ENCODE results near the gene INPP4B. TPM values are rescaled to one million over a fixed set of nuclear protein-coding genes. Genes with fewer than 3 reads are reported as not detected.

Gene INPP4B
- total RNA-seq, 1 donor from 2014 or later, result 4.9 TPM

DNA sequence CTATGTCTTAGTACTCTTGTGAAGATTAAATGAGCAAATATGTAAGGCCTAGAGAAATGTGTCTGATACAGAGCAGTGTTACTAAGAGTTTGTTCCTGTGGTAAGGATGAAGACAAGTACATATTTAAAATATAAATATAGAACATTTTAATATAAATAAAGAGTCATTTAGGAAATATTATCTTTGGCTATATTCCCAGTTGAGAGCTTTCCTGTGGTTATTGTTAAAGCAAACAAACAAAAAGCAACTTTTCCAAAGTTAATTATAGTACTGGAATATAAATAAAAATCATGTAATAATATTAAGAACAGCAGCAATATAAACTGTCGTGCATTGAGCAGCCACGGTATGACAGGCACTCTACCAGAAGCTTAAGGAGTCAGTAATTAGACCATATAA is 472.5 kb downstream of the INPP4B start:
- TF ChIP-seq, protein P1, sequence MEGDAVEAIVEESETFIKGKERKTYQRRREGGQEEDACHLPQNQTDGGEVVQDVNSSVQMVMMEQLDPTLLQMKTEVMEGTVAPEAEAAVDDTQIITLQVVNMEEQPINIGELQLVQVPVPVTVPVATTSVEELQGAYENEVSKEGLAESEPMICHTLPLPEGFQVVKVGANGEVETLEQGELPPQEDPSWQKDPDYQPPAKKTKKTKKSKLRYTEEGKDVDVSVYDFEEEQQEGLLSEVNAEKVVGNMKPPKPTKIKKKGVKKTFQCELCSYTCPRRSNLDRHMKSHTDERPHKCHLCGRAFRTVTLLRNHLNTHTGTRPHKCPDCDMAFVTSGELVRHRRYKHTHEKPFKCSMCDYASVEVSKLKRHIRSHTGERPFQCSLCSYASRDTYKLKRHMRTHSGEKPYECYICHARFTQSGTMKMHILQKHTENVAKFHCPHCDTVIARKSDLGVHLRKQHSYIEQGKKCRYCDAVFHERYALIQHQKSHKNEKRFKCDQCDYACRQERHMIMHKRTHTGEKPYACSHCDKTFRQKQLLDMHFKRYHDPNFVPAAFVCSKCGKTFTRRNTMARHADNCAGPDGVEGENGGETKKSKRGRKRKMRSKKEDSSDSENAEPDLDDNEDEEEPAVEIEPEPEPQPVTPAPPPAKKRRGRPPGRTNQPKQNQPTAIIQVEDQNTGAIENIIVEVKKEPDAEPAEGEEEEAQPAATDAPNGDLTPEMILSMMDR (IDR thresholded peaks at IDR 0.05; ENCODE audit: unreplicated experiment), result no peak
- H3K27ac Mint-ChIP-seq (ENCODE audit: unreplicated experiment), result no peak overlapping the region
- no peaks in the 10 kb centered on the region for H3K27me3 Mint-ChIP-seq (ENCODE audit: unreplicated experiment)
- H3K36me3 Mint-ChIP-seq (ENCODE audit: low read depth, unreplicated experiment), result no peaks in the 10 kb centered on the region
- no peaks in the 10 kb centered on the region for H3K9me3 Mint-ChIP-seq (ENCODE audit: unreplicated experiment)
- no peak for DNase-seq (ENCODE audit: low spot score)
- H3K4me3 Mint-ChIP-seq (ENCODE audit: unreplicated experiment), result no peak overlapping the region
- H3K4me1 Mint-ChIP-seq (ENCODE audit: unreplicated experiment), result no peaks in the 10 kb centered on the region

DNA sequence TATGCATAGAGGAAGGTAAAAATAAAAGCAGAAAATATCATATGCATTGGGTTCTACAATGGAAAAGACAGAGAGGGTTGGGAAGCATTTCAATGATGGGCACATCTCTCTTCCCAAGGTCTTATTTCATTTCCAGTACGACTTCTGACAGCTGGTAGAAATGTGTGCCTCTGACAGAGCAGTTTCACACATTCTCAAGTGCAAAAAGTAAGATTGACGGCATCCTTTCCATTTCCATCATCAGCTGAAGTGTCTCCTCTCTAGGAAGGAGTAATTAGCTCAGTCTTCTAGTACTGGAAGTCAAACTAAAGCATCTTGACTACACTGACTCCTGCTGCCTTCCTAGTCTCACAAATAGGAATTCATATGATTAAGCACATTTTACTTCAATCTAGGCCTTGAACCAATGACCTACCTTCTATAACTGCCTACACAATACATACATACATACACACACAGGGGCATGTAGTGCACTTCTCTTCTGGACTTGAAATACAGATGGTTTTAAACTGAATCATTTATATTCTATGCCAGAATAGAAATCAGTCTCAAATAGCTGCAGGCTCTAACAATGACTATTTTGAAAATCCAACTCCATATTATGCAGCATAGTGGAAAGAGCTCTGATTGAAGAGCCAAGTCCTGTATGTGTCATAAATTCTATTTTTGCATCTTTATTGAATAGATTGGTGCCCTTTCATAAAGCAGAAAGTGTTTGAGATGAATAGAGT is 473.4 kb downstream of the INPP4B start:
- Mint-ChIP-seq H3K4me3 (ENCODE audit: unreplicated experiment) (no peak overlapping the region), H3K9me3 (ENCODE audit: unreplicated experiment) (no peaks in the 10 kb centered on the region), H3K27me3 (ENCODE audit: unreplicated experiment) (no peaks in the 10 kb centered on the region), H3K4me1 (ENCODE audit: unreplicated experiment) (peaks cover 2% of the 10 kb centered on the region), H3K36me3 (ENCODE audit: low read depth, unreplicated experiment) (no peaks in the 10 kb centered on the region), H3K27ac (ENCODE audit: unreplicated experiment) (no peak overlapping the region)
- TF ChIP-seq, protein P1 (IDR thresholded peaks at IDR 0.05; ENCODE audit: unreplicated experiment), result no peak
- DNase-seq (ENCODE audit: low spot score), result no peak

DNA sequence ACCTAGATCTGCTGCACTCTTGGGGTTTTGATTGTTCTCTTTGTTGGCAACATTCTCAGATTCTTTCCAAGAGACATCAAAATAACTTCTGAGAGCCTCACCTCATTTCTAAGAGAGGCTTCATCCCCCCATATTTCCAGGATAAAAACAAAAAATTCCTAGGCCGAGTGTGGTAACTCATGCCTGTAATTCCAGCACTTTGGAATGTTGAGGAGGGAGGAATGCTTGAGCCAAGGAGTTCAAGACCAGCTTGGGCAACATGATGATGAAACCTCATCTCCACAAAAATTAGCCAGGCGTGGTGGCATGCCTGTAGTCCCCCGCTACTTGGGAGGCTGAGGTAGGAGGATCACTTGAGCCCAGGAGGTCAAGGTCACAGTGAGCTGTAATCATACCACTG is 477.0 kb downstream of the INPP4B start:
- DNase-seq (ENCODE audit: low spot score), result no peak
- no peak overlapping the region for H3K4me3 Mint-ChIP-seq (ENCODE audit: unreplicated experiment)
- peaks cover 5% of the 10 kb centered on the region for H3K4me1 Mint-ChIP-seq (ENCODE audit: unreplicated experiment)
- no peaks in the 10 kb centered on the region for H3K36me3 Mint-ChIP-seq (ENCODE audit: low read depth, unreplicated experiment)
- TF ChIP-seq, protein P1 (IDR thresholded peaks at IDR 0.05; ENCODE audit: unreplicated experiment), result no peak
- H3K27ac Mint-ChIP-seq (ENCODE audit: unreplicated experiment), result no peak overlapping the region
- H3K27me3 Mint-ChIP-seq (ENCODE audit: unreplicated experiment), result no peaks in the 10 kb centered on the region
- H3K9me3 Mint-ChIP-seq (ENCODE audit: unreplicated experiment), result no peaks in the 10 kb centered on the region

DNA sequence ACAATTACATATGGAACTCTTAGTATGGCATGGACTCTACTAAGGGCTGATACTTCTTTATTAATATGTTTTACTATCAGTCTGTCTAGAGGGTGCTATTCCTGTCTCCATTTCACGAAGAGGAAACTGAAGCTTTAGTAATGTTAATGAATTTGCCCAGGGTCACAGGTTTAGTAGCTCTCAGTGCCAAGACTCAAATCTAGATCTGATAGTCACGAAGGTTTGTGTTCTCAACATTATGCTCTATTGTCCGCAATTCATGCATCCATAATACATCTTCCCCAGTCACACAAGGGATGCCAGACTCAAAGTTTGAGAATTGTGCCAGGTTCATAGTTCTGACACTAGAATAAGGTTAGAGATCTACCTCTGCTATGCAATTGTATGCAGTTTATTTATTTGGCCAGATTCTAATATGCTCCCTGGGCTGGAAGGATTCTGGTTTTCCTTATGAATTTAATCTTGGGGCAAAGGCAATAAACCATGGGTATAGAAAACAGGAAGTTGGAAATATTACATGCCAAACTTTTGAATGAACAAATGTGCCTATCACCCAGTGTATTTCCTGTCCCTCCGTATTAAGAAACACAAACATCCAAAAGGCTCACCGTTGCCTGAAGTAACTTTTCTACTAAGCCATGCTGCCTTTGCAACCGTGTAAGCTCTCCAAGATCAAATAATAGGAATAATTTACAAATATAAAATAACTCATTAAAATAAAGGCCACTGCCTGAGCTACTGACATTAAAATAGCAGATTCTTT is 478.5 kb downstream of the INPP4B start:
- no peaks in the 10 kb centered on the region for H3K36me3 Mint-ChIP-seq (ENCODE audit: low read depth, unreplicated experiment)
- H3K27ac Mint-ChIP-seq (ENCODE audit: unreplicated experiment), result no peak overlapping the region
- TF ChIP-seq, protein P1 (IDR thresholded peaks at IDR 0.05; ENCODE audit: unreplicated experiment), result no peak
- DNase-seq (ENCODE audit: low spot score), result no peak
- H3K9me3 Mint-ChIP-seq (ENCODE audit: unreplicated experiment), result no peaks in the 10 kb centered on the region
- H3K27me3 Mint-ChIP-seq (ENCODE audit: unreplicated experiment), result no peaks in the 10 kb centered on the region
- H3K4me1 Mint-ChIP-seq (ENCODE audit: unreplicated experiment), result peaks cover 5% of the 10 kb centered on the region
- H3K4me3 Mint-ChIP-seq (ENCODE audit: unreplicated experiment), result no peak overlapping the region

DNA sequence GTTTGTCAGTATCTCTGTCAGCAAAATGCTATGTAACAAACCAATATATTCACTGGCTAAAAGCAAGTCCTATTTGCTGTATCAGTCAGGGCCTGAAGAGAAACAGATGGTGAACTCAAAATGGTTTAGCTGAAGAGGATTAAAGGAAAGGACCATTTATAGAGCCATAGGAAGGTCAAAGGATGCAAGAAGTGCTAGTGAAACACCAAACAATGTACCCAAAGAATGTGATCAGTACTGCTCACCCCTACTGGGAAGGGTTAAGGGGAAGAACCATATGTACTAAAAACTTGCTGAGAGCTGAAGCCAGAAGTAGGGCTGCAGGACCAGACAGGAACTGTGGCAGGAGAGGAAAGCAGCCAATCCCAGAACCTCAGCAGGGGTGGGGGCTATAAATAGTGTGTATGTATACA is 479.3 kb downstream of the INPP4B start:
- Mint-ChIP-seq H3K36me3 (ENCODE audit: low read depth, unreplicated experiment) (no peaks in the 10 kb centered on the region), H3K4me3 (ENCODE audit: unreplicated experiment) (no peak overlapping the region), H3K27me3 (ENCODE audit: unreplicated experiment) (no peaks in the 10 kb centered on the region), H3K4me1 (ENCODE audit: unreplicated experiment) (peaks cover 5% of the 10 kb centered on the region), H3K9me3 (ENCODE audit: unreplicated experiment) (no peaks in the 10 kb centered on the region), H3K27ac (ENCODE audit: unreplicated experiment) (no peak overlapping the region)
- TF ChIP-seq, protein P1 (IDR thresholded peaks at IDR 0.05; ENCODE audit: unreplicated experiment), result no peak
- no peak for DNase-seq (ENCODE audit: low spot score)

Data from endothelial cell (in vitro differentiated cells).